K562 (cell line): Measurements from ENCODE around the gene DCST1. TPM values are rescaled to one million over a fixed set of nuclear protein-coding genes. Genes with fewer than 3 reads are reported as not detected.

Experiments
- ARID1B ChIP-seq: fragments of 450-650 bp; IDR thresholded peaks from 2 replicates; pipeline ENCODE4 v1.6.1; 2016; ENCODE audit warnings: antibody characterized with exemption, mild to moderate bottlenecking, inconsistent platforms
- DPF2 ChIP-seq: fragments of 450-650 bp; IDR thresholded peaks from 2 replicates; pipeline ENCODE4 v1.6.1; 2016
- EP300 ChIP-seq: IDR thresholded peaks from 2 replicates; pipeline ENCODE4 v1.6.1; 2012; ENCODE audit warnings: low read length, improper control_type of control experiment
- EP400 ChIP-seq: fragments of 450-650 bp; IDR thresholded peaks from 2 replicates; pipeline ENCODE4 v1.6.1; 2017; ENCODE audit warnings: antibody characterized with exemption, mild to moderate bottlenecking, moderate library complexity
- ETV1 ChIP-seq: fragments of 450-650 bp; conservative IDR thresholded peaks from 2 replicates; pipeline ENCODE4 v1.6.1; 2016; ENCODE audit warnings: missing genetic modification characterization, control low read depth, low read depth, missing compliant biosample characterization
- FOXJ2 ChIP-seq: fragments of 200-800 bp; sonication (Bioruptor generic); IDR thresholded peaks from 2 replicates; pipeline ENCODE4 v1.6.1; 2016; ENCODE audit warnings: missing genetic modification characterization, missing compliant biosample characterization
- KLF16 ChIP-seq: IDR thresholded peaks from 2 replicates; pipeline ENCODE4 v1.6.1; 2016; ENCODE audit warnings: antibody characterized with exemption
- MTA2 ChIP-seq: fragments of 450-650 bp; IDR thresholded peaks from 2 replicates; pipeline ENCODE4 v1.6.1; 2016; ENCODE audit warnings: low read depth
- MYC ChIP-seq, 2 experiments: fragments of 250-450 bp in 1 of 2; sonication (Bioruptor Pico) in 1 of 2; IDR thresholded peaks; 2 replicates each; pipeline versions ENCODE4 v1.5.1 to v1.6.1; 2012 to 2021; ENCODE audit warnings: low read depth in 2 of 2, borderline replicate concordance in 1 of 2, improper control_type of control experiment in 1 of 2, low read length in 1 of 2, mild to moderate bottlenecking in 1 of 2, moderate library complexity in 1 of 2
- NCOR1 ChIP-seq: fragments of 450-650 bp; IDR thresholded peaks from 2 replicates; pipeline ENCODE4 v1.6.1; 2016; ENCODE audit warnings: mild to moderate bottlenecking, moderate library complexity
- NFRKB ChIP-seq: fragments of 450-650 bp; IDR thresholded peaks from 2 replicates; pipeline ENCODE4 v1.6.1; 2016; ENCODE audit warnings: low read depth
- OTX1 ChIP-seq: fragments of 450-650 bp; formaldehyde crosslinking; IDR thresholded peaks from 2 replicates; pipeline ENCODE4 v1.4.0; 2022; ENCODE audit warnings: mild to moderate bottlenecking
- PHF8 ChIP-seq: fragments of 200-600 bp; sonication (generic); IDR thresholded peaks from 2 replicates; pipeline ENCODE4 v1.6.1; 2012; ENCODE audit warnings: mixed run types, mild to moderate bottlenecking, inconsistent platforms, low read length, moderate library complexity, borderline replicate concordance
- RBM15 ChIP-seq: fragments of 200-400 bp; formaldehyde crosslinking; IDR thresholded peaks from 2 replicates; pipeline ENCODE4 v1.6.1; 2018; ENCODE audit warnings: mild to moderate bottlenecking, low read length, moderate library complexity; ENCODE audit not compliant: insufficient read depth
- SMARCE1 ChIP-seq: fragments of 450-650 bp; IDR thresholded peaks from 2 replicates; pipeline ENCODE4 v1.7.1; 2016; ENCODE audit warnings: mild to moderate bottlenecking
- SRF ChIP-seq, 2 experiments: fragments of 250-450, 450-650 bp in 1 of 2; sonication (Bioruptor Pico) in 1 of 2; sonication (generic) in 1 of 2; formaldehyde crosslinking; IDR thresholded peaks; 2 replicates each; pipeline versions ENCODE4 v1.5.0 to v1.5.1; 2020 to 2022; ENCODE audit warnings: mild to moderate bottlenecking in 1 of 2, missing genetic modification reagents in 1 of 2
- TAL1 ChIP-seq: fragments of 450-650 bp; IDR thresholded peaks from 2 replicates; pipeline ENCODE4 v1.6.1; 2016; ENCODE audit warnings: mild to moderate bottlenecking
- TARDBP ChIP-seq: fragments of 450-650 bp; IDR thresholded peaks from 2 replicates; pipeline ENCODE4 v1.6.1; 2016
- TOE1 ChIP-seq, 2 experiments: fragments of 450-650 bp in 1 of 2; sonication (generic) in 1 of 2; formaldehyde crosslinking in 1 of 2; IDR thresholded peaks; 2 replicates each; pipeline versions ENCODE4 v1.7.1 to v1.8.0; 2016 to 2022; ENCODE audit warnings: borderline replicate concordance in 2 of 2, mild to moderate bottlenecking in 2 of 2, antibody characterized with exemption in 1 of 2, inconsistent platforms in 1 of 2, low read depth in 1 of 2, missing genetic modification reagents in 1 of 2, moderate library complexity in 1 of 2
- UBTF ChIP-seq, 2 experiments: IDR thresholded peaks; 2 replicates each; pipeline ENCODE4 v1.6.1; 2012; ENCODE audit warnings: improper control_type of control experiment in 2 of 2, low read depth in 2 of 2, low read length in 2 of 2, borderline replicate concordance in 1 of 2
- YBX1 ChIP-seq: fragments of 450-650 bp; IDR thresholded peaks from 2 replicates; pipeline ENCODE4 v1.7.1; 2016; ENCODE audit warnings: mild to moderate bottlenecking
- ZFP30 ChIP-seq: fragments of 250-450 bp; sonication (Bioruptor Pico); IDR thresholded peaks from 2 replicates; pipeline ENCODE4 v1.8.0; 2022; ENCODE audit warnings: moderate library complexity, mild to moderate bottlenecking, inconsistent platforms, borderline replicate concordance
- ZNF12 ChIP-seq: sonication (generic); formaldehyde crosslinking; IDR thresholded peaks from 2 replicates; pipeline ENCODE4 v1.4.0; 2020; ENCODE audit warnings: mild to moderate bottlenecking, missing genetic modification reagents
- ZNF316 ChIP-seq: fragments of 450-650 bp; IDR thresholded peaks from 2 replicates; pipeline ENCODE4 v1.6.1; 2016
- ZNF354B ChIP-seq: fragments of 250-450 bp; sonication (Bioruptor Pico); IDR thresholded peaks from 2 replicates; pipeline ENCODE4 v1.4.0; 2020
- polyA plus RNA-seq, 8 experiments: library from polyadenylated mRNA; depleted of rRNA in 4 of 8; stranded (reverse) in 5 of 8; unstranded in 3 of 8; fragments of >200 nt; fragmentation: Nextera tagmentation in 2 of 8; fragmentation: Illumina TruSeq in 1 of 8; extraction: Ambion mirVana in 2 of 8; extraction: Trizol in 1 of 8; gene quantifications; 2 replicates each; pipeline versions ENCODE4 v1.2.1 to v1.2.3, GENCODE V29; 2011 to 2014; ENCODE audit warnings: inconsistent platforms in 1 of 8, missing spikeins in 1 of 8
- total RNA-seq, 7 experiments: library from RNA; depleted of rRNA in 6 of 7; stranded (reverse); fragments of >200 nt in 6 of 7; fragmentation: Illumina TruSeq in 2 of 7; extraction: Trizol in 2 of 7; gene quantifications; 2 replicates each; pipeline versions ENCODE4 v1.2.1 to v1.2.3, GENCODE V29; 2011 to 2021; ENCODE audit warnings: low replicate concordance in 1 of 7
- TF ChIP-seq, protein P1 (sequence below), 2 experiments: fragments of 450-650 bp; conservative IDR thresholded peaks; 2 replicates each; pipeline ENCODE4 v1.6.1; 2017; ENCODE audit warnings: mild to moderate bottlenecking in 2 of 2, moderate library complexity in 2 of 2

DCST1 gene
- total and polyA plus RNA-seq, 9 of the 15 experiments (the other 6 are each of a cell fraction or from before 2014, with no cell fraction given), result not detected

- TF ChIP-seq EP300 (peak; percentile 32; the same call in 1 of the 2 replicates), PHF8 (peak; percentile 41; the same call in 1 of the 2 replicates), SRF (CRISPR knock-in tag; IDR thresholded peaks at IDR 0.05) (peak in 1 of 2 experiments; percentile 43; a peak in 1 of 4 replicates), KLF16 (no peak), RBM15 (no peak), YBX1 (no peak), SMARCE1 (no peak), ZNF316 (no peak), TAL1 (0 out of 2 replicates have a peak, but pooled peaks have one; percentile 9), MTA2 (peak; percentile 52), TOE1 (IDR thresholded peaks at IDR 0.05; ENCODE audit: borderline replicate concordance) (peak; percentile 97), TOE1 (CRISPR knock-in tag; IDR thresholded peaks at IDR 0.05; ENCODE audit: borderline replicate concordance, low read depth) (no peak), ZNF354B (CRISPR knock-in tag) (no peak), ZNF12 (CRISPR knock-in tag) (no peak), TARDBP (peak; percentile 73; the same call in 1 of the 2 replicates), ARID1B (peak; percentile 62), NFRKB (peak; percentile 80; the same call in 1 of the 2 replicates), EP400 (peak; percentile 71), OTX1 (CRISPR knock-in tag) (peak; percentile 96), ETV1 (tag) (0 out of 2 replicates have a peak, but pooled peaks have one; percentile 6), MYC (IDR thresholded peaks at IDR 0.05; ENCODE audit: low read depth, low read length) (0 out of 2 replicates have a peak, but pooled peaks have one; percentile 58), MYC (CRISPR knock-in tag; IDR thresholded peaks at IDR 0.05; ENCODE audit: borderline replicate concordance, low read depth) (no peak), ZFP30 (CRISPR knock-in tag) (no peak), UBTF (IDR thresholded peaks at IDR 0.05; ENCODE audit: borderline replicate concordance in 1 of 2, low read depth in 2 of 2, low read length in 2 of 2) (0 out of 4 replicates have a peak, but pooled peaks of 1 of the 2 experiments have one; percentile 49), FOXJ2 (peak; percentile 83; the same call in 1 of the 2 replicates), NCOR1 (peak; percentile 46; the same call in 1 of the 2 replicates), DPF2 (peak; percentile 78; the same call in 1 of the 2 replicates)
- TF ChIP-seq, protein P1, sequence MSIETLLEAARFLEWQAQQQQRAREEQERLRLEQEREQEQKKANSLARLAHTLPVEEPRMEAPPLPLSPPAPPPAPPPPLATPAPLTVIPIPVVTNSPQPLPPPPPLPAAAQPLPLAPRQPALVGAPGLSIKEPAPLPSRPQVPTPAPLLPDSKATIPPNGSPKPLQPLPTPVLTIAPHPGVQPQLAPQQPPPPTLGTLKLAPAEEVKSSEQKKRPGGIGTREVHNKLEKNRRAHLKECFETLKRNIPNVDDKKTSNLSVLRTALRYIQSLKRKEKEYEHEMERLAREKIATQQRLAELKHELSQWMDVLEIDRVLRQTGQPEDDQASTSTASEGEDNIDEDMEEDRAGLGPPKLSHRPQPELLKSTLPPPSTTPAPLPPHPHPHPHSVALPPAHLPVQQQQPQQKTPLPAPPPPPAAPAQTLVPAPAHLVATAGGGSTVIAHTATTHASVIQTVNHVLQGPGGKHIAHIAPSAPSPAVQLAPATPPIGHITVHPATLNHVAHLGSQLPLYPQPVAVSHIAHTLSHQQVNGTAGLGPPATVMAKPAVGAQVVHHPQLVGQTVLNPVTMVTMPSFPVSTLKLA (conservative IDR thresholded peaks at IDR 0.05), result peak; percentile 74
These were observed 31.8 kb upstream of the DCST1 start (continued) for GRCh38 chr1:155001675-155002463.
